NOMO-1 treated with DMSO at 0.1 percent for 48 hours (cell line): ENCODE measurements around the gene CPLX4.
A peak's percentile ranks its signal among the peaks of the same experiment; 100 is the strongest.
"Not testable (repeated sequence)": the region's sequence is repeated elsewhere in the genome, so short reads cannot be mapped to it uniquely, and the experiment has no call there.

Source experiments
- DNase-seq: peaks from one replicate; lab custom pipeline; 2025; ENCODE audit not compliant: unreplicated experiment; lab: John Stamatoyannopoulos, UW

Gene CPLX4

DNA sequence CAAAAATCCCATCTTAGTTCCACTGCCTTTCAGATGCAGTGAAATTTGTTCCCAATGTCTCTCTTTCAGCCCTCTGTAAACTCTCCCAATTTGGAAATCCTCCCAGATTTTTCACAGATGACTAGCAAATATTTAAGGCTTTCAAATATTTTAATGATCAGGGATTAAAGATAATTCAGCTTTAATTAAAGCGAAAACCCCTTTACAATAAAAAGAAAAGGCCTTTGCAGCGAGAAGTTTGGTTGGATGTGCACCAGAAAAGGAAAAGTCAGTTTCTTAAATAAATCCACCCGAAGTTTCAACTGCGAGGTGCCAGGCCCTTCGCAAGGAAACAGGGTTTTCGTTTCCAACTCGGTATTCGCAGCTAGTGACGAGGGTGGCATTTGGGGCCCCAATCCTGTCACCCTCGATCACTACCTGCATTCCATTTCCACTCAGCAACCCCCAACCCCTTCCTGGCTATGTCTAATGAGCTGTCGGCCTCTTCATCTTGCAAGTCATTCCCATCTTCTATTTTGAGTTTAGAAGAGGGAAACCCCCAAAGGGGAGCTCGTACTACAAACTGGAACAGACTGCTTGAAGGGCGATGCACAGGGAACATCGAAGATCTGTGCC, 46.7 kb downstream of the CPLX4 start:
- DNase-seq: no peak

DNA sequence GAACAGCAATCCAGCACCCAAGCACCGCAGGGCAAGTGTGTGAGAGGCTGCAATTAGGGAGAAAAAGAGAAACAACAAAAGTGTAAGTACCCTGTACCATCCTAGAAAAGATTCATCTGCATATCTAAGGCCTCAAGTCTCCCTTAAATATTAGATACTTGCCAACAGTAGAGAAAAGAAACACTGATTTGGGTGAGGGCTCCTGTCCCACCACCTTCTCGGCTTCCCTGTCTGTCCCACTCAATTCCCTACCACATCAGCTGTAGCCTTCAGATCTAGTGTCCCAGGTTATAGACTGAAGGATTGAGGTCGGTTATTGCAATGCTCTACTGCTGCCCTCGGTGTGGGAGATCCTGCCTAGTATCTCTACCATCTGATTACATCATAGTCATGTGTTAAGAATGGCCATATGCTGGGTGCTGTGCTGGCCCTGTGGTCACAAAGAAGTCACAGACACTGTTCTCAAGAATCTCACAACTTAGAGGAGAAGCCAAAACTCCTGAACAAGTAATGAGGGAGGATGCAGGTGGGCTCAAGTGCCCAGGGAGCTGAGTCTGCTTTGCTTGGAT, 47.7 kb downstream of the CPLX4 start:
- no peak for DNase-seq

DNA sequence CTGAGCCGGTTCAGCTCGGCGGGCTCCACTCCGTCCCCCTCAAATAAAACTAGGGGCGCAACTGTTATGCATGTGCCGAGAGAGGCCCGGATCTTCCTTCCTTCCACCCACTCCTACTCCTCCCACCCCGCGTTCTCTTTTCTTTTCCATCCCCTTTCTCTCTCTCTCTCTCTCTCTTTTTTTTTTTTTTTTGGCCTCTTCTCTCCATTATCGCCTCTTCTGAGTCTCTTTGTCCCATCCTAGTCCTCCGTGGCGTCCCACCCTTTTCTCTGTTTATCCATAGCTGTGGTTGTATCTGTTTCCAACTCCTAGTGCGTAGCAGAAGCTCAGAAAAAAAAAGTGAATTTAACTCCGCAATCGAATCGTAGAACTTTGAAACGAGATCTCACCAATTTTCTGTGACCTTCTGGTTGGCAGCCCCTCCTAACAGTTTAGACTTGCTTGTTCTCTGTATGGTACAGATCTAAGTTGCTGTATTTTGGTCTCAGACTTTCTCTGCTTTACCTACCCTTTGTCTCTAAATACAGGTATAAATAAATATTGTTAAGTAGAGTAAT, 48.8 kb downstream of the CPLX4 start:
- DNase-seq: no peak

DNA sequence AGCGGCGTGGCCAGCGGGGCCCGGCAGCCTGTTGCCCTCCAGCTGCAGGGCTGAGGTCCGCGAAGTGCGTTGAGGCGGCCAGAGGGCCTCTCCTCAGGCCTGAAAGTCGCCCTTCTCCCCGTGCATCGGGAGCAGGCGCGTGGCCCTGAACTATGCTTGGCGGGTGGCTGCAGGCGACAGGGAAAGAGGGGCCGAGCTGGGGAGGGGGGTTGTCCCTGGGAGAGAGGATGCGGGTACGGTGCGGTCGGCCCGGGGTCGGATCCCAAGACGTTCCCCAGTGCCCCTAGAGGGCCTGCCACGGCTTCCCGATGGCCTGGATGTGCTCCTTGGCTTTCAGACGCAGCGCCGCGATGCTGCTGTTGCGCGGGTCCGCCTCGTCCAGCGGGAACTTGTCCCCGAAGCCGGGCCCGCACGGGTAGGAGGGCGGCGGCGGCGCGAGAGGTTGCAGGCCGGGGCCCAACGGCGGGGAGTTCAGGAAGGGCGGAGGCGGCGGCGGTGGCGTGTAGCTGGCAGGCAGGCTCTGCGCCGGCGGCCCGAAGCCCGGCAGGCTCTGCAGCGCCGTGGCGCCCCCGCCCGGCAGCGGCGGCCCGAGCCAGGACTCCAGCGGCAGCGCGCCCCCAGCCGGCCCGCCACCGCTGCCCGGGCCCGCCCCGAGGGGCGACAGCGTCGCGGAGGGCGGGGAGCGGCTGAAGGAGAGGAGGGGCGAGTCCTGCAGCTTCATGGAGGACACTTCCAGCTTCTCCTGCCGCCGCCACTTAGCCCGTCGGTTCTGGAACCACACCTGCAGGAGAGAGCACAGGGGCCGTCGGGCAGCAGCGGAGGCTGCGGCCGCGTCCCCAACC, 49.5 kb downstream of the CPLX4 start:
- DNase-seq: peak; percentile 36

DNA sequence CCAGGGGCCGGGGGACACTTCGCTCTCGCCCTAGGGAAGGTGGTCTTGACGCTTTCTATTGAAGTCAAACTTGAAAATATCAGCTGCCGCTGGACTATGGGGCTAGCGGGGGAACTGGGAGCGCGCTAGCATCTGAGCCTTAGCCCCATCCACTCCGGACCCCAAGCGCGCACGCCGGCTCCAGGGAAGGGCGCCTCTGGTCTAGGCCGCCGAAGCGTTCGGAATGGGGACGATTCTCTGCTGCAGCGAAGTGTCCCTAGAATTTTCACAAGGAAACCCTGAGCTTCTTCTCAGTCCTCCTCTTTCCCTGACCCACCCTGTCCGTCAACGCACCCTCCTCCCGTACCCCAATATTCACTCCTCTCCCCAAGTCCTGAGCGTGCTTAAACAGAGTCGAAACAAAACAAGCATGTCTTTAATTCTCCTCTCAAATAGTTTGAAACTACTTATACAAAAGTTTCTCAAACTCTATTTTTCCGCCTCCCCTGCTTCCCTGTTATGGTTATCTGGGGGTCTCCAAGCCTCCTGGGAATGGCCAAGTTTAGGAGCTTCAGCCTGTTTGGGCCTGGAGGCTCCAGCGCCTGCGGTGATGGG, 50.2 kb downstream of the CPLX4 start:
- no peak for DNase-seq

DNA sequence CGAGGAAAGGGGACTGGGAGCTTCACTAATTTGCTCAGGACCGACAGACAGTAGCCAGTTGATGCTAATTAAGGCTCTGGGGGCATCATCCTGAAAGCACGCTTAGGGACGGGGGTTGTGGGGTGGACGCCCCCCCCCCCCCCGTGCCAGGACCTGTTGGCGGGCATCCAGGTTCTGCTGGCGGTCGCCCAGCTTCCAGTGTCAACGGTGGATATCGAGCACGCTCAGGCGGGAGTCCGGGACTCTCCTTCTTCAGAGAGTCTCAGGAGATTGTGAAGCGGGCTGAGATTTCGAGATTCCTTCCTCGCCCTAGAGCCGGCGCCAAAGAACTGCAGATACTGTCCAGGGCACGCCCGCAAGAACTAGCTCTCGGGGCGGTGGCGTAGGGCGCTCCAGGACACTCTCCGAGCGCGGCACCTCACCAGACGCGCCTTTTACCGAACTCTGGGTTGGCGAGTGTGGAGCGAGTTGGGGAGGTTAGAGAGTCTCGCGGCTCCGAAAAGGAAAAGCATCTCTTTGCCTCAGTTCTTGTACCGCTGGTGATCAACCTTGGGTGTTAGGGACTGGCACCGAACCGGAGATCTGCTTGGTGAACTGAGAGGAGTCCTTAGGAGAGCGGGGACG, 50.8 kb downstream of the CPLX4 start:
- no peak for DNase-seq

DNA sequence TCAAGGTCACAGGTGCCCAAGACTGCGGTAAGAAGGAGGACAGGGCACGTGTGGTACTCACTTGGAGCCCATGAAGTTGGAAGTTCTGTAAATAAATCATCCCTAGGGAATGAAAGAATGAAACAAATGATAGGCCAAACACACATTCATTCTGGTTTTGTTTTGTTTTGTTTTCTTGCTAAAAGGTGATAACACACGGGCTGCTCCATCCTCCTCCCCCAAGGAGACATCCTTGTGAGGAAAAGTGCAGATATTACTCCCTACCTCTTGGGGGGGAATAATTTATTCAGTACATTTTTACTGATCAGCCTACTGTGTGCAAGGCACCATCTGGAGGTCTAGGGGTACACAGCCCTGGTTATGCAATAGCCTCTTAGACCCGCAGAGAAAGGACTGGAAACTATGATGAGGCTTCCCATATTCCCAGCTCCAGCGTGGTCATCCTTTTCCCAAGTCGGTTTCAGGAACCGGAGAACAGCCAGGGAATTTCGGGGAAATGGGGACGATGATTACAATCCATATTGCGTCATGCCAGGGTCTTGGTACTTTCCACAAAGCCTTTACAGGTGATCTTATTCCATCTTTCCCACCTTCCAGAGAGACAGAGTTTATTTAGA, 51.5 kb downstream of the CPLX4 start:
- DNase-seq: no peak

DNA sequence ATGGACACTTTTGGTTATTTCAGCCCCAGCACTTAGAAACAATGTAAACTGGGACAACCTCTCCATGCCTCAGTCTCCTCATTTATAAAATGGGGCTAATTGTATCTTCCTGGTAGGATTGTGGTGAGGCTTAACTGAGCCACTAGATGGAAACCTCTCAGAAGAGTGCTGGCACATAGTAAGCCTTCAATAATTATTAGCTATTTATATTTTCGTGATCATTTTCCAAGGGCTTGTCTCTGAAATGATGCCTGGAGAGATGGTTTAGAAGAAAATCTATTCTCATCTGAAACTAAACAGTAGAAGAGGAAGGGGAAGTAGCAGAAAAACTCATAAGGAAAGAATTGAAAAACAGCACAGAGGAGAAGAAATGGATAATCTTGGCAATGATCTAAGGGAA, 52.0 kb downstream of the CPLX4 start:
- DNase-seq: no peak

DNA sequence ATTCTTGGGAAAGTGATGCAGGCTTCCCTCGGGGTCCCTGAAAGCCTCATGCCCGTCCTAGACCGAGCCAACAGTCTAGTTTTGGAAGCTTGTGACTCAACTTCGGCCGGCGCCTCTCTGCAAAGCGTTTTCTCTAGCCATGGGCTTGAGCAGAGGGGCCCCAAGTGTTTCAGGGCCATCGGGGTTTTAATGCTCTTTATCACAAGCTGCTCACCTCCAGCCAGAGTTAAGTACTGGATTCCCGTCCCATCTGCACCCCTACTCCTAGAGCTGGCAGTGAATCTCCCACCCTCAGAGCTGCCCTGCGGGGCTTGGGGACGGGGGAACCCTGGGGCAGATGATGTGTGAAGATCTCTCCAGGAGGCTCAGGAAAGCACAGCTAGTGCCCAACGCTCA, 52.5 kb downstream of the CPLX4 start:
- no peak for DNase-seq

DNA sequence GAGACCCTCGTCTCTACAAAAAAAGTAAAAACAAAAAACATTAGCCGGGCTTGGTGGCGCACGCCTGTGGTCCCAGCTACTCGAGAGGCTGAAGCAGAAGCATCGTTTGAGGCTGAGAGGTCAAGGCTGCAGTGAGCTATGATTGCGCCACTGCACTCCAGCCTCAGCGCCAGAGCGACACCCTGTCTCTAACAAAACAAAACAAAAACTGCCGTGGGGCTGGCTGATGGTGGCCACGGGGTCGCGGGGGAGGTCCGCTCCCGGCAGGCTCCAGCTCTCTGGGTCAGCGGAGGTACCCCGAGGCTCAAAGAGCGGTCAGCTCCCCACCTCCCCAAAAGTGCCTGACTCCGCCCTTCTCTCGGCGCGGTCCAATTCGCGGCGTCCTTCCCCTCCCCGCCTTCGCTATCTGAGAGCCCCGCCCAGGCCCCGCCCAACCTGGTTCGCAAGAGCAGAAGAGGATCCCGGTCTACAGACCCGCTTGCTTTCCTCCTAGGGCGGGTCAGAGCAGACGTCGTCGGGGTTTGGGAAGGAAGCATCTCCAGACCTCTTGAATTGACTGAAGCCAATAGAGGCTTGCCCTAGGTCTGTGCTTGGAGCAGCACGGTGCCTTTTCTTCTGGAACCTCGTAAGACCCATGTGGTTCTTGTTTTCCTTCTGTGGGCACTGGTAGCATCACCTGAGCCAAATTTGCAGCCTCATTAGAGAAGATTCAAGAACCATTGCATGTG, 53.0 kb downstream of the CPLX4 start:
- no peak for DNase-seq

DNA sequence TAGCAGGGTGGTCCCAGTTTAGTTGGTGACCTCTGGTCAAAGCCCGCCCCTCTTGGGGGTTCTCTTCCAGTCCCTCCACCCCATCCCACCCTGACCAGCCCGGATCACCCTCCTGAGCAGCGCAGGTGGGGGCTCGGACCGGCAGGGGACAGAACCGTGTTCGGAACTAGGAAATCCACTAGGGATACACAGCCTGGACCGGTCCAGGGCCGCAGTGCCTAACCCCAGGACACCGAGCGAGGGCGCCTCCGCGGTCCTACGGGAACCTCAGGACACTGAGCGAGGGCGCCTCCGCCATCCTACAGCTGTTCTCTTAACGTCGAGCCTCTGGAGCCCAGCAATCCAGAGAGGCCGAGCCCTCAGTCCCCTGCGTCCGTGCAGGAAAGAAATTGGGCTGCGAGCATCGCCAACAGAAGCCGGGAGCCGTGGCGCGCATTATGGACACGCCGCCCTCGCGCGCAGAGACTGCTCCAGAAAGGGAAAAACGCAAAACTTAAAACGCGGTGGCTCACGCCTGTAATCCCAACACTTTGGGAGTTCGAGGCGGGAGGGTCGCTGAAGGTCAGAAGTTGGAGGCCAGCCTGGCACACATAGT, 53.7 kb downstream of the CPLX4 start:
- no peak for DNase-seq

DNA sequence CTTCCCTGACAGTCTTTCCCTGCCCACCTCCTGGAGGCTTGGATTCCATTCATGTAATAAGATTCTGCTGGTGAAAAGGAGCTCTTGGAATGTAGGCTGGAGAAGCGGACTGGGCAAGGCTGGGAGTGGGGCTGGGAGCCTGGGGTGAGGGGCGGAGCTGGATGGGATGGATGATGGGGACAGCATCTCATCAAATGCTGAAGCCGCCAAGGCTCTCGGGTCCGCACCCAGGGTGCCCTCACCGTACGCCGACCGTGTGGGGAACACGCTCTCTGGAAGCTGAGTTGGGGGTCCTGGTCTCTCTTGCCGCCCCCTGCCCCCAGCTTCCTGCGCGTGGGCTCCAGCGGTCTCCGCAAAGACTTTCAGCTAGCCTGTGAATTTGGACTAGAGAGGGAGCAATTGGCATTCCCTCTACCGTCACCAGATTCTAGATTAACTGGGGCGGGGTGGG, 54.3 kb downstream of the CPLX4 start:
- no peak for DNase-seq

DNA sequence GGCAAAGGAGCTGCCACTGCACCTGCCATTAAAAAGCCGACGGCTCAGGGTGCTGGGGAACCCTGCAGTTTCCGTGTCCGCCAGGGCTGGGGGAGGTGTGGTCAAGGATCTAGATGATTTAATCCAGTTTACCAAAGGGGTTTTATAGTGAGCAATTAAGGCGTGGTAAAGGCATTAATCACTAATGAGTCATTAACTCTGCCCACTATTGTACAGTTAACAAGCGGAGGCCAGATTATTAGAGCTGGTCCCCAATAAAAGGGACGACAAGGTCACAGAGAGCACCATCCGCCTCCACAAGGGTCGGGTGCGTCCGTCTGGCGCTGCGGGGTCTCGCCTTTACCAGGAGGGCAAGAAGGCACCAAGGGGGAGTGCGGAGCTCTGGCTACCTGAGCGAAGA, 54.8 kb downstream of the CPLX4 start:
- no peak for DNase-seq

DNA sequence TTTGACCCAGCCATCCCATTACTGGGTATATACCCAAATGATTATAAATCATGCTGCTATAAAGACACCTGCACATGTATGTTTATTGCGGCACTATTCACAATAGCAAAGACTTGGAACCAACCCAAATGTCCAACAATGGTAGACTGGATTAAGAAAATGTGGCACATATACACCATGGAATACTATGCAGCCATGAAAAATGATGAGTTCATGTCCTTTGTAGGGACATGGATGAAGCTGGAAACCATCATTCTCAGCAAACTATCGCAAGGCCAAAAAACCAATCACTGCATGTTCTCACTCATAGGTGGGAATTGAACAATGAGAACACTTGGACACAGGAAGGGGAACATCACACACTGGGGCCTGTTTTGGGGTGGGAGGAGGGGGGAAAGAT, 56.2 kb downstream of the CPLX4 start:
- DNase-seq: not testable (repeated sequence)

DNA sequence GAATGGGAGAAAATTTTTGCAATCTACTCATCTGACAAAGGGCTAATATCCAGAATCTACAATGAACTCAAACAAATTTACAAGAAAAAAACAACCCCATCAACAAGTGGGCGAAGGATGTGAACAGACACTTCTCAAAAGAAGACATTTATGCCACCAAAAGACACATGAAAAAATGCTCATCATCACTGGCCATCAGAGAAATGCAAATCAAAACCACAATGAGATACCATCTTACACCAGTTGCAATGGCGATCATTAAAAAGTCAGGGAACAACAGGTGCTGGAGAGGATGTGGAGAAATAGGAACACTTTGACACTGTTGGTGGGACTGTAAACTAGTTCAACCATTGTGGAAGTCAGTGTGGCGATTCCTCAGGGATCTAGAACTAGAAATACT, 56.6 kb downstream of the CPLX4 start:
- not testable (repeated sequence) for DNase-seq

DNA sequence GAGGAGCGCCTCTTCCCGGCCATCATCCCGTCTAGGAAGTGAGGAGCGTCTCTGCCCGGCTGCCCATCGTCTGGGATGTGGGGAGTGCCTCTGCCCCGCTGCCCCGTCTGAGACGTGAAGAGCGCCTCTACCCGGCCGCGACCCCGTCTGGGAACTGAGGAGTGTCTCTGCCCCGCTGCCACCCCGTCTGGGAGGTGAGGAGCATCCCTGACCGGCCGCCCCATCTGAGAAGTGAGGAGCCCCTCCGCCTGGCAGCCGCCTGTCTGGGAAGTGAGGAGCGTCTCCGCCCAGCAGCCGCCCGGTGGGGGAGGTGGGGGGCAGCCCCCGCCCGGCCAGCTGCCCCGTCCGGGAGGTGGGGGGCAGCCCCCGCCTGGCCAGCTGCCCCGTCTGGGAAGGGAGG, 63.0 kb downstream of the CPLX4 start:
- DNase-seq: not testable (repeated sequence)

DNA sequence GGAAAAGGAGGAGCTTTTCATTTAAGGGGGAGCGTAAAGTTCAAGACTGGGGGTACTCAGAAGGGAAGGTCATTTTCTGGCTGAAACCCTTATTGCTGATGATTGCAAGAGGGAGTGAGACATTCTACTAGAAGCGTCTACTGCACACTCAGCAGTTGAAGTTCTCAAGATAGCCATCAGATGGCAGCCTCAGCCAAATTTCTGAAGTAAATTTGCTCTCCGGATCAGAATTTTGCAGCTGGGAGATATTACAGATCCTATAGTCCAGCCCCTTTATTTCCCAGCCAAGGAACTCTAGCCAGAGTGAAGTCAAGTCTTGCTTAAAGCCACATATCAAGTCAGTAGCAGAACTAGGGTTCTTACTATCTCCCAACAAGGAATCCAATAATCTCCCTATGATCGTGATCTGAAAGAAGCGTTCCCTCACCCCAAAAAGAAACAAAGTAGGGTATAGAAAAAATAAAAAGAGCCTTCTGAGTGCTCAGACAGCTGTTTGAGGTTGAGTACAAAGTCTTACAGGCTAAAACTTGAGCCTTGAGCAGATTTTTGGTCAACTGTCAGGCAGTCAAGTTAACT, 69.2 kb downstream of the CPLX4 start:
- peak; percentile 46 for DNase-seq

DNA sequence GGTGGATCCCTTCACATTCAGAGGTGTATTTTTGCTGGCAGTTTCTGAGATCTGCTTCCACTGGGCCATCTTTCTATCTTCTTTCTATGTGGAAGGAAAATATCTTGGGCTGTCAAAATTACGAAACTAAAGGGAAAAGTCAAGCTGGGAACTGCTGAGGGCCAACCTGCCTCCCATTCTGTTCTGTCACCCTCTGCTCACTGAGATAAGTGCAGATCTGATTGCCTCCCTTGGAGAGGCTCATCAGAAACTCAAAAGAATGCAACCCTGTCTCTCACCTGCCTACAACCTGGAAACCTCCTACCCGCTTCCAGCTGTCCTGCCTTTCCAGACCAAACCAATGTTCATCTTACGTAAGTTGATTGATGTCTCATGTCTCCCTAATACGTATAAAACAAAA, 71.7 kb downstream of the CPLX4 start:
- no peak for DNase-seq
